Activated CD4-positive, alpha-beta T cell treated with anti-CD3 and anti-CD28 coated beads, Interleukin-2, amount 10 ng/mL, durations not matched to agents 7 days and 5 days (primary cell): ENCODE data around the gene LDLRAD3. TPM values are rescaled to one million over a fixed set of nuclear protein-coding genes. Genes with fewer than 3 reads are reported as not detected.

ENCODE experiments used
- CTCF ChIA-PET: fragments of 350-600 bp; sonication (Branson Sonifier 250); formaldehyde crosslinking; loops from one replicate; lab custom pipeline; 2021; ENCODE audit warnings: antibody characterized with exemption; lab: Charles Lee
- POLR2A ChIA-PET: fragments of 350-600 bp; sonication (Branson Sonifier 250); formaldehyde crosslinking; loops from one replicate; lab custom pipeline; 2021; ENCODE audit warnings: antibody characterized with exemption; lab: Charles Lee
- DNase-seq: peaks from one replicate; pipeline ENCODE4 v3.0.0-alpha.2; 2020
- H3K27ac Mint-ChIP-seq: one replicate; pipeline ENCODE4 v1.8.0; 2021; ENCODE audit warnings: mild to moderate bottlenecking, moderate library complexity, mixed read lengths
- H3K27me3 Mint-ChIP-seq: one replicate; pipeline ENCODE4 v1.8.0; 2021; ENCODE audit warnings: mixed read lengths
- H3K36me3 Mint-ChIP-seq: one replicate; pipeline ENCODE4 v1.8.0; 2021; ENCODE audit warnings: low read depth, mixed read lengths
- H3K4me1 Mint-ChIP-seq: one replicate; pipeline ENCODE4 v1.8.0; 2021; ENCODE audit warnings: mixed read lengths
- H3K4me3 Mint-ChIP-seq: one replicate; pipeline ENCODE4 v1.8.0; 2021; ENCODE audit warnings: mild to moderate bottlenecking, moderate library complexity, mixed read lengths
- H3K9me3 Mint-ChIP-seq: one replicate; pipeline ENCODE4 v1.8.0; 2021; ENCODE audit warnings: mixed read lengths
- total RNA-seq, 2 experiments: library from RNA; stranded (reverse); gene quantifications; one replicate each; pipeline ENCODE4 v1.2.3, GENCODE V29; 2021

The LDLRAD3 gene
- total RNA-seq, 2 experiments from 2014 or later = 0.07 TPM; not detected in 1

GRCh38 chr11:35970445-35970844 is 26.6 kb downstream of the LDLRAD3 start:
- no peak overlapping the region for H3K4me3 Mint-ChIP-seq
- DNase-seq = no peak
- peaks cover 7% of the 10 kb centered on the region for H3K27me3 Mint-ChIP-seq
- no peaks in the 10 kb centered on the region for H3K9me3 Mint-ChIP-seq
- ChIA-PET POLR2A (no interaction called here), CTCF (no interaction called here)
- H3K36me3 Mint-ChIP-seq = no peaks in the 10 kb centered on the region
- no peaks in the 10 kb centered on the region for H3K4me1 Mint-ChIP-seq
- H3K27ac Mint-ChIP-seq = no peak overlapping the region

GRCh38 chr11:35971841-35972422 is 28.1 kb downstream of the LDLRAD3 start:
- Mint-ChIP-seq H3K27me3 (peaks cover 9% of the 10 kb centered on the region), H3K36me3 (no peaks in the 10 kb centered on the region), H3K9me3 (no peaks in the 10 kb centered on the region), H3K4me3 (no peak overlapping the region), H3K4me1 (no peaks in the 10 kb centered on the region), H3K27ac (no peak overlapping the region)
- ChIA-PET POLR2A (no interaction called here), CTCF (no interaction called here)
- DNase-seq = no peak

DNA sequence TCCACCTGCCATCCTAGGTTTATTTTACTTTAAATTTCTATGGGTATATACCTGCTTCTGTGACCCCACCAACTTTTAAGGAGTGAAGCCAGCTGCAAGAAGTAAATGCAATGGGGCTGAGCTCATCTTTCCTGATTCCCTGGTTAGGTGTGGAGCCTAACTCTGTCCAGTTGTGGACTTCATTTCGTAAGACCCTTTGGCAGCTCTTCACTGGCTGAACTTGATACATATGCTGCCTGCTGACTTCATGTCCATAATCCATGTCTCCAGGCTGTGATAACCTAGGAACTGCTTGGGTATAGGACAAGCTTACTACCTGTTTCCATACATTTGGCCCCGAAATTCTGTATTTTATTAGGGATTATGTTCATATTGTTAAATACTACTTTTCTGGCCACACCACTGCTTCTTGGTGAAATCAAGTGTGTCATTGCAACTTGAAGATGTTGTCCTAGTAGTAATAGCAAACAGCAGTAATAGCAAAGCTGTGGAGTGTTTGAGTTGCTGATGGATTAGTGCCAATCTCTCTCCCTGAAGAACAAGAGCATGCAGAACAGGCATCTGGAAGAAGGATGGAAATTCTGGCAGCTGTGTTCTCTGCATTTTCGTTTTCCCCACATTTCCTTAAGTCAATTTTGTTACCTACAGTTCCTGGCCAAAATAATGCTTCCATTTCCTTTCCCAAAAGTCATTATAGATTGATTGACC is 31.2 kb downstream of the LDLRAD3 start:
- ChIA-PET CTCF (interaction anchor here (0.7 kb wide), 1 partner anchor 100 kb away, joined by 3 read pairs; no protein-coding TSS in a partner anchor), POLR2A (no interaction called here)
- Mint-ChIP-seq H3K27ac (no peak overlapping the region), H3K9me3 (no peaks in the 10 kb centered on the region), H3K4me3 (no peak overlapping the region), H3K36me3 (no peaks in the 10 kb centered on the region), H3K27me3 (peaks cover 7% of the 10 kb centered on the region), H3K4me1 (no peaks in the 10 kb centered on the region)
- DNase-seq = no peak

- ChIA-PET POLR2A (no interaction called here), CTCF (interaction anchor here (0.8 kb wide), 1 partner anchor 12 kb away, joined by 3 read pairs; no protein-coding TSS in a partner anchor)
- no peaks in the 10 kb centered on the region for H3K36me3 Mint-ChIP-seq
- H3K9me3 Mint-ChIP-seq = no peaks in the 10 kb centered on the region
- H3K4me3 Mint-ChIP-seq = no peak overlapping the region
- no peak overlapping the region for H3K27ac Mint-ChIP-seq
- no peaks in the 10 kb centered on the region for H3K4me1 Mint-ChIP-seq
- DNase-seq = no peak
- peaks cover 7% of the 10 kb centered on the region for H3K27me3 Mint-ChIP-seq
These were observed 32.6 kb downstream of the LDLRAD3 start for GRCh38 chr11:35976434-35976833.

DNA sequence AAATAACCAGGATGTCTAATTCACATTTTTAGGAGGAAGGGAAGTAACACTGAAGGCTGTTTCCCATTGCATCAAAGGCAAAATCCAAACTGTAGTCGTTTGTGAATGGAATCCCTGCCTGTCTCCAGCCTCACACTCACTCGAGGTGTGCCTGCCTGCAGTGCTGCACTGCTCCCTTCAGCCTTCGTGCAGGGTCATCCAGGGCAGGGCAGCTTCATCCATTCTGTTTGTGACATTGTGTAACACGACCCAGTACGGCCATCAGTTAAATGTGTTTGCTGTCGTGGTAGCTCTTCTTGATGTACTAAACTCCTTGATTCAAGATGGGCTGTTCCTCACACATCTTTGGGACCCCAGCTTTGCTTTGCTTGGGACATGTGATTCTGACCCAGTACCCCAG is 34.3 kb downstream of the LDLRAD3 start:
- Mint-ChIP-seq H3K36me3 (no peaks in the 10 kb centered on the region), H3K27ac (no peak overlapping the region), H3K4me3 (no peak overlapping the region), H3K4me1 (no peaks in the 10 kb centered on the region), H3K9me3 (no peaks in the 10 kb centered on the region), H3K27me3 (peaks cover 7% of the 10 kb centered on the region)
- ChIA-PET CTCF (no interaction called here), POLR2A (no interaction called here)
- DNase-seq = no peak

- no peaks in the 10 kb centered on the region for H3K4me1 Mint-ChIP-seq
- H3K27ac Mint-ChIP-seq = no peak overlapping the region
- H3K36me3 Mint-ChIP-seq = no peaks in the 10 kb centered on the region
- ChIA-PET POLR2A (no interaction called here), CTCF (no interaction called here)
- peaks cover 7% of the 10 kb centered on the region for H3K27me3 Mint-ChIP-seq
- DNase-seq = no peak
- H3K9me3 Mint-ChIP-seq = no peaks in the 10 kb centered on the region
- no peak overlapping the region for H3K4me3 Mint-ChIP-seq
These were observed 35.0 kb downstream of the LDLRAD3 start for GRCh38 chr11:35978891-35979290.

- H3K27me3 Mint-ChIP-seq = peaks cover 4% of the 10 kb centered on the region
- no peak for DNase-seq
- CTCF ChIA-PET = no interaction called here
- no peaks in the 10 kb centered on the region for H3K4me1 Mint-ChIP-seq
- POLR2A ChIA-PET = no interaction called here
- H3K9me3 Mint-ChIP-seq = no peaks in the 10 kb centered on the region
- H3K27ac Mint-ChIP-seq = no peak overlapping the region
- no peak overlapping the region for H3K4me3 Mint-ChIP-seq
- H3K36me3 Mint-ChIP-seq = no peaks in the 10 kb centered on the region
These were observed 37.0 kb downstream of the LDLRAD3 start for GRCh38 chr11:35980686-35981390.

- Mint-ChIP-seq H3K9me3 (no peaks in the 10 kb centered on the region), H3K27ac (no peak overlapping the region), H3K4me1 (no peaks in the 10 kb centered on the region), H3K36me3 (no peaks in the 10 kb centered on the region), H3K4me3 (no peak overlapping the region), H3K27me3 (peaks cover 2% of the 10 kb centered on the region)
- ChIA-PET CTCF (no interaction called here), POLR2A (no interaction called here)
- DNase-seq = no peak
These were observed 37.7 kb downstream of the LDLRAD3 start for GRCh38 chr11:35981581-35981980.

GRCh38 chr11:35982061-35982460 is 38.2 kb downstream of the LDLRAD3 start:
- ChIA-PET CTCF (no interaction called here), POLR2A (no interaction called here)
- no peak overlapping the region for H3K27ac Mint-ChIP-seq
- H3K27me3 Mint-ChIP-seq = peaks cover 2% of the 10 kb centered on the region
- H3K4me1 Mint-ChIP-seq = no peaks in the 10 kb centered on the region
- H3K4me3 Mint-ChIP-seq = no peak overlapping the region
- no peak for DNase-seq
- H3K9me3 Mint-ChIP-seq = no peaks in the 10 kb centered on the region
- no peaks in the 10 kb centered on the region for H3K36me3 Mint-ChIP-seq

GRCh38 chr11:35983981-35984380 is 40.1 kb downstream of the LDLRAD3 start:
- no peak overlapping the region for H3K27ac Mint-ChIP-seq
- H3K27me3 Mint-ChIP-seq = peaks cover 9% of the 10 kb centered on the region
- no peak overlapping the region for H3K4me3 Mint-ChIP-seq
- no peaks in the 10 kb centered on the region for H3K36me3 Mint-ChIP-seq
- H3K4me1 Mint-ChIP-seq = no peaks in the 10 kb centered on the region
- DNase-seq = no peak
- ChIA-PET CTCF (interaction anchor here (0.6 kb wide), 2 partner anchors 57 to 168 kb away, joined by 3 to 4 read pairs; no protein-coding TSS in a partner anchor), POLR2A (no interaction called here)
- no peaks in the 10 kb centered on the region for H3K9me3 Mint-ChIP-seq

DNA sequence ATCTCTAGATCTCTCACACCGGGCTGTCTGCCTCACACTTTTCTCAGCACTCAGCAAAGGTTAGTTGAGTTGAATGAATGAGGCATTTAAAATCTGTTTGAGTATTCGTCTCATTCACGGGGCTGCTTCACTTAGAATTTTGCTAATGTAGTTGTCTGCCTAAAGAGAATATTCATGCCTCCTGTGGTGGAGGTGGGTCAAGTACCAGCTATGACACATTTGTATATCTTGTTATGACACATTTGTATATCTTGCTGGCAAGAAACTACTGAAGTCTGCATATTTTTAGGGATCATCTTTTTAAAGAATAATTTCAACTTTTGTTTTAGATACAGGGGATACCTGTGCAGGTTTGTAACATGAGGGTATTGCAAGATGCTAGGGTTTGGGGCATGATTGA is 43.1 kb downstream of the LDLRAD3 start:
- H3K4me3 Mint-ChIP-seq = no peak overlapping the region
- no peak for DNase-seq
- H3K4me1 Mint-ChIP-seq = no peaks in the 10 kb centered on the region
- H3K36me3 Mint-ChIP-seq = no peaks in the 10 kb centered on the region
- no peak overlapping the region for H3K27ac Mint-ChIP-seq
- H3K9me3 Mint-ChIP-seq = no peaks in the 10 kb centered on the region
- CTCF ChIA-PET = interaction anchor here (0.6 kb wide), 1 partner anchor 339 kb away, joined by 3 read pairs; no protein-coding TSS in a partner anchor
- POLR2A ChIA-PET = no interaction called here
- peaks cover 18% of the 10 kb centered on the region for H3K27me3 Mint-ChIP-seq

DNA sequence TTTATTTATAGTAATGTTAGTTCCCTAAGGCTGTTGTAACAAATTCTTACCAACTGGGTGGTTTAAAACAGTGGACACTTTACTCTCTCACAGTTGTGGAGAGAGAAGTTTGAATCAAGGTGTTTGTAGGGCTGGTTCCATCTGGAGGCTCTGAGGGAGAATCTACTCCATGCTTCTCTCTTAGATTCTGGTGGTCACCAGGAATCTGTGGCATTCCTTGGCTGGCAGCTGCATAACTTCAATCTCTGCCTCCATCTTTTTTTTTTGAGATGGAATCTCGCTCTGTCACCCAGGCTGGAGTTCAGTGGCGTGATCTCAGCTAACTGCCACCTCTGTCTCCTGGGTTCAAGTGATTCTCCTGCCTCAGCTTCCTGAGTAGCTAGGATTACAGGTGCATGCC is 46.3 kb downstream of the LDLRAD3 start:
- DNase-seq = no peak
- Mint-ChIP-seq H3K36me3 (no peaks in the 10 kb centered on the region), H3K27ac (no peak overlapping the region), H3K4me3 (no peak overlapping the region), H3K9me3 (peaks cover 6% of the 10 kb centered on the region), H3K4me1 (peaks cover 23% of the 10 kb centered on the region), H3K27me3 (peaks cover 38% of the 10 kb centered on the region)
- ChIA-PET CTCF (interaction anchor here (1.2 kb wide), 1 partner anchor 256 kb away, joined by 5 read pairs; no protein-coding TSS in a partner anchor), POLR2A (no interaction called here)

DNA sequence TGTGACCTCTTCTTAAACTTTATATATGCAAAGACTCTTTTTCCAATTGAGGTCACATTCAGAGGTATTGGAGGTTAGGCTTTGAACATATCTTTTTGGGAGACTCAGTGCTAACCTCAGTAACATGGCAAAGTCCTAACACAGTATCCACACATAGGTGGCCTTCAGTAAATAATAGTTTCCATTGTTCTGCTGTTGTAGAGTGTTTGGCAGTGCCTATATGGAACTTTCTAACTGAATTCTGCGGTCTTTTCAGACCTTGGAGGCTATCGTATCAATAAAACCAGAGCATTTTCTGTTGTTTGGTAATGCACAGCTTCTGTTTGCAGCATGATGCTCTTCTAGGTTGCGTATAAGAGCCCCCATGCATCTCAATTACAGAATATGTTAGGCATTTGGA is 47.0 kb downstream of the LDLRAD3 start:
- H3K4me3 Mint-ChIP-seq = no peak overlapping the region

More for the DNA sequence above, 47.0 kb downstream of the LDLRAD3 start:
- Mint-ChIP-seq H3K27ac (no peak overlapping the region), H3K9me3 (peaks cover 9% of the 10 kb centered on the region), H3K4me1 (peaks cover 25% of the 10 kb centered on the region), H3K36me3 (no peaks in the 10 kb centered on the region), H3K27me3 (peaks cover 41% of the 10 kb centered on the region)
- ChIA-PET POLR2A (no interaction called here), CTCF (no interaction called here)
- DNase-seq = no peak
